GDM1 (cell line): Measurements from ENCODE around the gene ANKRD28.

Experiments
- DNase-seq: peaks from one replicate; lab custom pipeline; 2025; lab: John Stamatoyannopoulos, UW

ANKRD28 gene

DNA sequence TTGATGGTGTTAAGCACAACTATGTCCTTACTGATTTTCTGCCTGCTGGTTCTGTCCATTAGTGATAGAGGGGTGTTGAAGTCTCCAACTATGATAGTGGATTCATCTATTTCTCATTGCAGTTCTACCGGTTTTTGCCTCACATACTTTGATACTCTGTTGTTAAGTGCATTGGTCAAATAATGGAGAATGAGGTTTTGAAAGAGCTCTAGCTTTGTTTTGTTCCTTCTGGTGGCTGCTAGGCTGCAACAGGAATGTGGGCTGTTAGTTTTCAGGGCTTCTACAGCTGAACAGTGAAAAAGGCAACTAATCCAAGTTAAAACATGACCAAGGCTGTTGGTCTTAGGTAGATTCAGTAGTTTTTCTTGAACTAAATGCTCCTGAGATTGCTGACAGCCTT is 133.6 kb downstream of the ANKRD28 start:
- DNase-seq, result no peak

DNA sequence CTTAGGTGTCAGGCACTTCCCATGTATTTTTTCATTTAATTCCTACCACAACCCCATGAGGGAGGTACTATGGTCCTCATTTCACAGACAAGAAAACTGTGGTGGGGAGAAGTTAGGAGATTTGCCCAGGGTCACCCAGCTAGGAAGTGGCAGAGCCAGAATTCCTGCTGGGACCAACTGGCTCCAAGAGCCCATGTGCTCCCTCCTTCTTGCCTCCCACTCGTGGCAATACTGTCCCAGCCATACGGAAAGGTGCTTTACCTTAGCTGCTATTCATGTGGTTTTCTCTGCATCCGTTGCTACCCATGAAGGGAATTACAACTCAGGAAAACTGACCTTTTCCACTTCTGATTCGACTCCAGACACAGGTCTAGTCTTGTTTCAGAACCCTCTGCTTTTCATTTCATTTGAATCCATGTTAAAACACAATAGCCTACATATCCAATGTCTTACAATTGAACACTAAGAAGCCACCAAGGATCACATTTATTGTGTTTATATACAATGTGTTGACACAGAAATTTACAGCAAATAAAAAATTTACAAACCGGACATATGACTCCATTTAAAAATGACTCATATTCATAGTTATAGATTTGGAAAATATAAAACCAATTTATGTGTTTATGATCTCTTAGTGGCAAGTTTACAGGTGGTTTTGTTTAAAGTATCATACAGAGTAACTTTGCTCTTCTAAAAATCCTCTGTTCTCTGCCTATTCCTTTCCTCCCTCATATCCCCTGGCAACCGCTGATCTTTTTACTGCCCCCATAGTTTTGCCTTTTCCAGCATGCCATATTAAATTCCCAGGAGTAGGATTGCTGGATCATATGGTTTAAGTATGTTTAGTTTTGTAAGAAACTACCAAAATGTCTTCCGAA is 137.5 kb downstream of the ANKRD28 start:
- DNase-seq, result no peak

DNA sequence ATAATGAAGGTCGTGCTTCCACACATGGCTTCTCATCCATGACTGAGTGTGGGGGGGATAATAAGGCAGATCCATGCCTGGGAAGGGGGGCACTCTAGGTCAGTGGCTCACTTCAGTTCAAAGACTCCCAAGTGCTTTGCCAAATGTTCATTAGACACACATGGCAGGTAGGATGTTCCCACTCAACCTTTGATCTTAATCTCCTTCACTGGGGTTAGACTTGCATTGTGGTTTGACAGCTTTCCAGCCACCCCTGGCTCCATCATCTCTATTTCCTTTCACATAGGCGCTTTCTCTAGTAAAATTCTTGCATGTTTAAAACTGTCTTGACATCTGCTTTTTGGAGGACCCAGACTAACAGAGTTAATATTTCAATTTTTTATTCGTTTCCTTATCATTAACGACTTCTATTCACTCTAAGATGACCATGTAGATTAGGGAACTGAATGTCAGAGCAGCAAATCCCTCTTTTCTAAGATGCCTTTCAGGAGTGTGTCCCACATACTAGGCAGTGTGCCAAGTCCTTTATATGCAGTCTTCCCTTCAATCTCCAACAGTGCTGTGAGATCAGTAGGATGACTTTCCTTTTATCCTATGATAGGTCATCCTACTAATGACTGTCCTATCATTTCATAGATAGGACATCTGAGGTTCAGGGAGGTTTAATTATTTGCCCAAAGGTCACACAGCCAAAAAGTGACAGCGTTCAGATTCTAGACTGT is 138.4 kb downstream of the ANKRD28 start:
- no peak for DNase-seq

DNA sequence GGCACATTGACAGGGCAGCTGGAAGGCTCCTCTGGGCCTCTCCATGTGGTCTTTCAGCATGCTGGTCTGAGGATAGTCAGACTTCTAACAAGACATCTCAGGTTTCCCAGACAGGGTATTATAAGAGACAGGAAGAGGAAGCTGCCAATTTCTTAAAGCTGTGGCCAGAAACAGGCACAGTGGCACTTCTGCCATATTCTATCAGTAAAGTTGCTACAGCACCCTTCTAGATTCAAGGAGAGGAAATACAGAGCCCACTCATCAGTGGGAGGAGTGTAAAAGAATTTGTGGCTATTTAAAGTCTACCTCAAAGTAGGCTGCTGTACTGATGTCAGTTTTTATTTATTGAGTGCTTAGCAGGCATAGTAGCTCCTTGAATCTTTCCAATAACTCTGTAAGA is 140.8 kb downstream of the ANKRD28 start:
- no peak for DNase-seq

DNA sequence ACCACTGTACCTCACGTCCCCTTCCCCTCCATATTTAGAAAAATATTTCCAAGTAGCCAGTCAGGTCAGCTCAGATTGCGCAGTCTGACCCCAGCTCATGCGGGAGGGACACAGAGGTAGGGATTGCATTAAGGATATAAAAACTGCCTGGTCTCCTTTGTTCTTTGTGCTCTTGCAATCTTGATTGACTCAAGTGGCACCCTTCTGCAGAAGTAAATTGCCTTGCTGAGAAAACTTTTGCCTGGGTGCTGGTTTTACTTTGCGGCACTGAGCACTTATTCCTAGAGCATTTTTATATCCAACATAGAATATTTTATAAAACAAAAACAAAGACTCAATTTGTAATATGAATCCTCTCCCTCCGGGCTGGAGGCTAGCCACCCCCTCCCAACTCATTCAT is 141.4 kb downstream of the ANKRD28 start:
- no peak for DNase-seq

DNA sequence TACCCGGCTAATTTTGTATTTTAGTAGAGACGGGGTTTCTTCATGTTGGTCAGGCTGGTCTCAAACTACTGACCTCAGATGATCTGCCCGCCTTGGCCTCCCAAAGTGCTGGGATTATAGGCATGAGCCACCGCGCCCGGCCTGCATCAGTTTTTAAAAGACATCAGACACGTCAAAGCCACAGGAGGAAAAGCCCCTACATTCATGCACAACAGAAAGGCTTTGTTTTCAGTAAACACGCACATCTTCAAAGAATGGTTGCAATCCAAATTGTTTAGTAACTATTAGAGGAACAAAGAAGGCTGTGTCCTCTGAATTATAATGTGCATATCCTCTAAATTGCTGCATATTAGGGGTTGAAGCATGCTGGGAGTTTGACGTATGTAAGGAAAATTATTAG is 142.9 kb downstream of the ANKRD28 start:
- DNase-seq, result no peak

DNA sequence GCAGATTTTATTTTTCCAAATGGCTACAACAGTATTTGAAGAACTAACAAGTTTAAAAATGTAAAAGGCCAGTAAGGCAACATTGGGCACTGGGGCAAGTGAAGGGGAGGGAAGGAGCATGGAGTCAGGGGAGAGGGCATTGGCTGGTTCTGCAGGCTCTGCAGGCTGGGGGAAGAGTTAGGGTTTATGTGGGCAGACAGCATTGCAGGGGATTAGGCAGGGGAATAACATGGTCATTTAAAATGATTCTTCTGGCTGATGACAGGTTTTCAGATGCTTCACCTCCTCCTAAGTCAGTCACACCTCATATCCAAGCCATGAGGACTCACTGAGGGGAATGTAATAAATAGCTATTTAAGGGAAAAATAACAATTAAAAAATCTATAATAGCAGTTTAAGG is 143.7 kb downstream of the ANKRD28 start:
- DNase-seq, result no peak

DNA sequence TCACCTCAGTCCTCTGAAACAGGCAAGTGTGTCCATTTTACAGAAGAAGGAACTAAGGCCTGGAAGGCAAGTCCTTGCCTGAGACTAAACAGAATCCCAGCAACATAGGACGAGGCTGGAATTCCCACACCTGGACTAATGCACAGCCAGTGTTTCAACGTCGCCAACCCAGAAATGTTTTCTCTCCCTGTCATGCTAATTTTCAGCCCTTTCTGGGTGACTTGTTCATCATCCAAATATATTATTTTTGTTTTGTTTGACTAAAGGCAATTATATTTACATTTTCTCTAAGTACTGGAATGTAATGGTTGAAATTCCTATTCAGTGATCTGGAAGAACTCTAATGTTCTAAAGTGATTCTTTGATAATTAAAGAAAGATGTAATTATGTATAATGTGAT is 144.5 kb downstream of the ANKRD28 start:
- DNase-seq, result no peak

DNA sequence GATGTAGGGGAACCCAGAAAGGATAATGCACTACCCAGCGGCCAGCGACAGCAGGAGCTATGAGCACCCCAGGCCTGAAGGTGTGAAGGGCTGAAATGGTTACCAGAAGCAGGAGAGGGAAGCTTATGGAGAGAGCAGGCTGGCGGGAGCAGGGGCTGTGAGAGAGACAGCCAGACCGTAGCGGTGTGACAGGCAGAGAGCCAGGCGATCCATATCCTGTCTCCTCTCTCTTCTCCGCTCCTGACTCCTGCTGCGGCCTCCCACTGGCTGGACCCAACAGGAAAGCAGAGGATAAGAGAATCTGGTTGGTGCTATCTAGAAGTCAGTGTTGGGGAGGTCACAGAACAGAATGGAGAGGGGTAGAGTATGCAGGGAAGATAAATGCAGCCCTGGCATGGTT is 146.4 kb downstream of the ANKRD28 start:
- no peak for DNase-seq

DNA sequence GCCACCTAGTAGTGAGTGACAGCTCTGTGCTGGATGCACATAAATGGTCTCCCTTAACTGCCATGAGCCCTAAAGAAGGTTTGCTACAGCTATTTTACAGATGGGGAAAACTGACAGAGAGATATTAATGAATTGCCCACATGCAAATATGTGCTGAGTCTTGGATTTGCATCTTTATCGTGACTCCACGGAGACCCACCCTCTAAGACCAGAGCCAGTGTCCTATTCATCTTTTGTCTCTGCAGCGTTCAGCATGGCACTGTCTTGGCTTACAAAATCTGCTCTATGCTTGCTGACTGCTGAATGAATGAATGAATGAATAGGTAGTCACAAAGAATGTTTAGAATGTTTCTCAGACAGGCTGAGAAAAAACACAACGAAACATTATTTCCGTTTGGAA is 147.9 kb downstream of the ANKRD28 start:
- no peak for DNase-seq

DNA sequence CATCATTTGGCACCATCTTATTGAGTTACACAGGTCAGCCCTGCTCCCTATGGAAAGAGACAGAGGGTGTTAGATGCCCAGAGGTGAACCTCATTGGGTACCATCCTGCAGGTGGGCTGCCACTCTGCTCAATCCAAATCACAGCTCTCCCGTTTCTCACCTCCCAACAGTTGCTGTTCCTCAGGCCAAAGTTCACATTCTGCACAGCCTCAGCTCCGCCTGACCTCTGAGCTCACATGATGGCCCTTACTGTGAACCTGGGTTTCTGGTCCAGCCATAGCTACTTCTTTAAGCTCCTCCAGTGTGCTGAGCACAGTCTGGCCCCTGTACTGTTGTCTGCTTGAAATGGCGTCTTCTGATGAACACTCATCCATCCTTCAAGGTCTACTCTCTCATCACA is 148.4 kb downstream of the ANKRD28 start:
- DNase-seq, result no peak

DNA sequence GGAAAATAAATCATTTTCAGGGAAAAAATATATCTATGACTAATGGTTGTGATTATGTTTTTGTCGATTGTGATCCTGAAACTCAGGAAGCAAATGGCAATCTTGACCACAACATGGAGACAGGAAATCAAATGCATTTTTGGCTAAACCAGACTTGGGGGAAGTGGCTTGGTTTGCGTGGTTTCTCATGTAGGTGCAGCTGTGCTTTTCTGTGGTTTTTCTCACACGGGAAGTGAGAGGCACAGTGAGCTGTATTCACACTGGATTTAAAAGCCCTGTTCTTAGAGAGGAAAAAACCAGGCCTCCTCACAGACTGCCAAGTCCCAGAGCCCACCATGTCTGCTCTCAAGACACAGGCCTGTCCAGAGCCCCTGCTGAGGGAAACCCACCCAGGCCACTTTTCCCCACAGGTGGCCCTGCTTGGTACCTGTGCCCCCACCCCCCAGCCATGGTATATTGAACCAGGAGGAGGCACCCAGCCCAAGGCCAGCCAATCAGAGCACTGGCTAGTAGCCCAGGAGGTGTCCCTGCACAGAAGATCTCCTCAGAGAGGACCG is 150.1 kb downstream of the ANKRD28 start:
- DNase-seq, result peak; percentile 79

DNA sequence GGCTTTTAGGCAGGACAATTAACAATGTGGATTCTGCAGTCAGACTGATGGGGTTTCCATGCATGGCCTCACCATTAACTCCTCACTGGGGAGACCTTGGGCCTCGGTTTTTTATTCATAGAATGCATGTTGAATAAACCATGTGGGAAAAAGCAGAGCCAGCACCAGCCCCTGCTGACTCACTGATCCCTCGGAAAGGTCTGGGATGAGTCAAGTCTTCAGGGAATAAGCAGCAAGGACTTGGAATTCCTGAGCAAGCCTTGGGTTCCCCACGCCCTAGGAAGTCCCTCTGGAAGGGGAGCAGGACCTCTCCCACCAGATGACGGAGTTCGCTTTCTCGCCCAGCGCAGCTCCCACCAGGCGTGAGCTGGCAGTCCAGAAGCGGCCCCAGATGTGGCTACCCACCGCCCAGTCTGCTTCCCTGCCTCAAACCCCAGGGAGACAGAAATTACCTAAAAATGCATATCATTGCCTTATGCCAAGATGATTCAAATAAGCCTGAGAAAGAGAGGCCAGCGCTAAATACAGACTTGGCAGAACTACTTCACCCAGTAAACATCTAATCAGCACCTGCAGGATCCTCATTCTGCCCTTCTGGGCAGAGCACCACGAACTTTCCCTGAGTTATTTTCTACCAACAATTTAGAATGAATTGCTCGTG is 150.8 kb downstream of the ANKRD28 start:
- no peak for DNase-seq

DNA sequence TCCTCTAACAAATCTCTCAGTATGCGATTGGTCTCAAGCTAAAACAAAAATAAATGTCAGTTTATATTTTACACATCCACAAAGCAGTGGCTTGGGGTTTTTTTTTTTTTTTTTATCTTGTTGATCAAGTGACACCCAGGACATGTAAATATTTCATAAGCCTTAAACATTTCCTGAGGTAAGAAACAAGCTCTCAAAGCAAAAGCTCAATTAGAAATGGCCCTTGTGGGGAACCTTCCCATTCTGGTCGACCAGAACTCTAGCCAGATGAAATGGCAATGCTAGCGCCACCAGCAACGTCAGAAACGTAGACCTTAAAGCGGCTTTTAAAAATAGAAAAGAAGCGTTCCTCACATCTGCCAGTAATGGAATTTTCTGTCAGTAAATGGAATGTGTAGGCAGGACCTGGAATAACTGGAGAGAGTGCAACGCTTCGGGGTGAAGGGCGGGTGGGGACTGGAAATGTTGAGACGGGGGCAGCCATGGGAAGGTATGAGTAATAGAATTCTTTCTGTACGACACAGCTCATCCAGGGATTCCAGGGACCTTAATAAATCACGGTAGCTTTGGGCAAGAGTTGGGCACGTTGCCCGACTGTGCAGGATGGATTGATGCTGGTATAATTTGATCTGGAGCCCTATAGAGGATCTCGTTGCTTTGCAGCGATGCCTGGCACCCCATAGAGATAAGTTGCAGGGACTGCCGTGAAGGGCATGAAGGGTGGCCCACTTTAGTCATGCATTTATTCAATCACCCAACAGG is 151.9 kb downstream of the ANKRD28 start:
- DNase-seq, result no peak

DNA sequence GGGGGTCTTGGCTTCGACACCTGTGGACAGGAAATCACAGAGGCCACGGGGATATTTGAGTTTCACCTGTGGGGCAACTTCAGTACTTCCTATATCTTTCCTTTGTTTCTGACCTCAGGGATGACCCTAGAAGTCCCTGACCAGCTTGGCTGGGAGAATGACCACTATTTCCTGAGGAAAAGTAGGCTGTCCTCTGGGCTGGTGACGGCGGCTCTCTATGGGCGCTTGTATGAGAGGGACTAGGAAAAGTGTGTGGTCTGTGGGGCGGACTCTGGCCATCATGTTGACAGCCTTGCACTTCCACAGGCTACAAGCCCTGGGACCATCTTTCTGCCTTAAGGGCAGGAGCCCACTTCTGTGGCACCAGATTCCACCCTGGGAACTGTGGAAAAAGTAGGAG is 152.5 kb downstream of the ANKRD28 start:
- DNase-seq, result no peak

DNA sequence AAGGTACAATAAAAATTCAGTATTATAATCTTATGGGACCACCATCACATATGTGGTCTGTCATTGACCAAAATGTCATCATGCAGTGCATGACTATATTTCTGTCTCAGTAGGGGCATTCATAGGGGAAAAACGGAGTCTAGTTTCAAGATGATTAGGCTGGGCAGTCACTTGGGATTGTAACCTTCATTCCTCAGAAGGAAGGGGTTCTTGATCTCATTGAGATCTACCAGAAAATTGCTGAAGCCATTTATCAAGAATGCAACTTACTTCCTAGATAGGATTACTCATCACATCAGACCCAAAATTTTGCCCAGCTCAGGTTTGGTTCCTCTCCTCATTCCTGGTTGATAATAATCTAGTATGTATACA is 158.9 kb downstream of the ANKRD28 start:
- no peak for DNase-seq

DNA sequence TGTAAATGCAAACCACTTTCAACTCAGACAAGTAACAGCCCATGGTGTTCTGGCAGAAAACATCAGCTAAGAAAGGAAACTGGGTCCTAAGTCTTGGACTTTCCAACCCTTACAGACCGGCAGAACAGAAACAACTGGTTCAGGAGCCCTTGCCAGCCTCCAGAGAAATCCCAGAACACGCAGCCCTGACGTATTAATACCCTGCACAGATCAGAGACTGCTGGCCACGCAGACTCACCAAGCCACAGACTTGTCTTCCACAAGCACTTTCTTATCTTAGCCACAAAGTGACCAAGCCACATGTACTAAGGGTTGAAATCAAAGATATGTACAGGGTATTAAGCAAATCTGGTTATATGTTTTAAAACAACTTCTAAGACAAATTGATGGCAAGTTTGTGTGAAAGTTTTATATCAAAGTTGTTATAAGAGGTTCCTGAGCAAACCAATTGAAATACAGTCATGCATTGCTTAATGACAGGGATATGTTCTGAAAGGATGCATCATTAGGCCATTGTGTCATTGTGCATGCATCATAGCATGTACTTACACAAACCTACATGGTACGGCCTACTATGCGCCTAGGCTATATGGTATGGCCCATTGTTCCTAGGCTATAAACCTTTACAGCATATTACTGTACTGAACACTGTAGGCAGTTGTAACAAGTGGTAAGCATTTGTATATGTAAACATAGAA is 159.4 kb downstream of the ANKRD28 start:
- no peak for DNase-seq

DNA sequence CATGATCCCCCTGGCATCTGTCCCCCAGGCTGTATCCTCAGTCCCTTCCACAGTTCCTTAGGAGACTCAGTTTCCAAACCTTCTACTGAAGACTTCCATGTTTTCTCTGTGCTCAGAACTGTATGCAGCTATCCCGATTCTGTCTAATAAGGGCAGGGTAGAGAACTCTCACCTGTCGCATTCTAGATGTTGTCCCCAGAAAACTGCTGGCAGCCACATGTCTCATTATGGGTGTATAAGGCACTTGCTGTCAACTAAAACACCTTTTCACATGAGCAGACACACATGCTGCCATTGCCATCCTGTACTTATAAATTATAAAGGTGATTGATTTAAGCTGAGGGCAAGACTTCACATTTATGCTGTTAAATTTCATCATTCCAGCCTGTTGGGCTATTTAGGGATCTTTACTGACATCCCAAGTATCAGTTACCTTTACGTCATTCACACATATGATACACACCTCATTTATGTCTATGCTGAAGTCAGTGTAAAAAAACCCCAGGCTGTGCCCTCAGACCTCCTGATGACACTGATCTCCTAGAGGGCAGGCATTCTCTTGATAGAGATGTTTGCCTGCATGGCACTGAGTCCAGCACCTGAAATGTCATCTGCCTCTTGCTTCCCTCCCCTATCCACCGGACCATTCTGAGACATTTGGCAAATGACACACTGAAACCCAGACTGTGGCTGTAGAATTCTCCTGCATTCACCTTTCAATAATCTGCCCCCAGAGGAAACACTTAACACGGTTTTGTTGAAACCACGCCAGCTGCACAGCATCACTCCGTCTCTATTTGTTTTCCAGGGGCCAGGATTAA is 160.4 kb downstream of the ANKRD28 start:
- DNase-seq, result no peak

DNA sequence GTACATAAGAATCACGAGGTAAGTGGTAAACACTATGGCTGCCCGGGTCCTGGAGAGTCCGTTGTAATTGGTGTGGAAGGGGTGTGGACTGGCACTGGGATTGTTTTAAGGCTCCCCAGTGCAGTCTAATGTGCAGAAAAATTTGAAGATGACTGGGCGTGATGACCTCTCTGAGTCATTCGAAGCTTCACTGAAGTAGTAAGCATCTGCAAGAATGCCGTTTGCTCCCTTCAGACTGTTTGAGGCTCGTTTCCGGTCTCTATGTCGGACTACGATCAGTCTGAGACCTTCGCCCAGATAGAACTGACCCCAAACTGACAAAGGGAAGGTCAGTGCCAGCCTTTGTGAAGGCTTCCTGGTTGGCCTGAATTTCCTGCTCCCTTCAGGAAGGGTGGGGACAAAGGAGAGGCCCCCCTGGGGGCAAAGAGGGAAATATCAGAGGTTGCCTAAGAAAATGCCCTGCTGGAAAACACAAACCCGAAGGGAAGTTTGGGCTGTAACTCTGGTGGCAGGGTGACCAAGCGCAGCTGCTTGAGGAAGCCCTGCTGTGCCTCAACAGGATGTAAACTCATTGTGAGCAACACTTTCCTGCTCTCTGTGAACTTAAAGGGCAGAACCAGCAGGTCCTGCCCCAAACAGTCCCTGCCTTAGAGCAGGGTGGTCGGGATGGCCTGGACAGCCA is 161.6 kb downstream of the ANKRD28 start:
- no peak for DNase-seq

DNA sequence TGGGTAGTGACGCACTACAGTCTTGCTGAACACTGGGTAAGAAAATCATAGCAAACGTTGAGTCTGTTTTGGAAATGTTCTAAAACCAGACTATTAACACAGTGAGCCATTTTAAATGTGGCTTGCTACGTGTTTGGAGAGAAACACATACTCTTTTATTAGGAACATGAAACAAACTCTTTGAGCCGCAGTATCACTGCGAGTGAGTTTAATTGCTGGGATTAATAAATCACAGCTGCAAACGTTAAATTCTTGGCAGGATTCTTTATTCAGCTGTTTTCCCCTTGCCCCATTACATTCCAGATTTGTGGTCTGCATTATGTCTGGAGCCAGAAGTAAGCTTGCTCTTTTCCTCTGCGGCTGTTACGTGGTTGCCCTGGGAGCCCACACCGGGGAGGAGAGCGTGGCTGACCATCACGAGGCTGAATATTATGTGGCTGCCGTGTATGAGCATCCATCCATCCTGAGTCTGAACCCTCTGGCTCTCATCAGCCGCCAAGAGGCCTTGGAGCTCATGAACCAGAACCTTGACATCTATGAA is 162.6 kb downstream of the ANKRD28 start:
- DNase-seq, result no peak
